DOHH2 (cell line): ENCODE results near the gene TMPRSS11E.

ENCODE experiments used
- EZH2phosphoT487 ChIP-seq: fragments of 200-600 bp; sonication (generic); IDR thresholded peaks from 2 replicates; pipeline ENCODE4 v1.6.1; 2017; ENCODE audit warnings: borderline replicate concordance, mild to moderate bottlenecking, antibody characterized with exemption, low read length, moderate library complexity, mixed read lengths
- TF ChIP-seq, protein P1 (sequence below): fragments of 200-600 bp; sonication (generic); IDR thresholded peaks from one replicate; pipeline ENCODE4 v1.5.1; 2014; ENCODE audit warnings: antibody characterized with exemption, mild to moderate bottlenecking, low read depth, low read length; ENCODE audit not compliant: poor library complexity, severe bottlenecking

DNA sequence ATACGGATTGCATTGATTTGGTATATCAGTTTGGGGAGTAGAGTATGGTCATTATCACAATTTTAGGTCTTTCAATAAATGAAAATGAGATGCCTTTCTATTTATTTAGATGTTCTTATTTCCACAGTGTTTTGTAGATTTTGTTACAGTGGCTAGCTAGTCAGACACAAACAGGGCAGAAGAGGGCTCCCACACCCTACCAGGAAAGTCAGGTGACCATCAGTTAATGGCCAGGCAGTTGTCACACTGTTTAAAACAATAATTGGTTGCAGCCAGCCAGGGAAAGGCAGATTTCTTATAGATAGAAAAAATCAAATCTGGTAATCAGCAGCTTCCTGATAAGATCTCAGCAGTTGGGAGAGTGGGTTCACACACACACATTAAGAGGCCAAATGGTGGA is 71.6 kb downstream of the TMPRSS11E start:
- TF ChIP-seq, protein P1, sequence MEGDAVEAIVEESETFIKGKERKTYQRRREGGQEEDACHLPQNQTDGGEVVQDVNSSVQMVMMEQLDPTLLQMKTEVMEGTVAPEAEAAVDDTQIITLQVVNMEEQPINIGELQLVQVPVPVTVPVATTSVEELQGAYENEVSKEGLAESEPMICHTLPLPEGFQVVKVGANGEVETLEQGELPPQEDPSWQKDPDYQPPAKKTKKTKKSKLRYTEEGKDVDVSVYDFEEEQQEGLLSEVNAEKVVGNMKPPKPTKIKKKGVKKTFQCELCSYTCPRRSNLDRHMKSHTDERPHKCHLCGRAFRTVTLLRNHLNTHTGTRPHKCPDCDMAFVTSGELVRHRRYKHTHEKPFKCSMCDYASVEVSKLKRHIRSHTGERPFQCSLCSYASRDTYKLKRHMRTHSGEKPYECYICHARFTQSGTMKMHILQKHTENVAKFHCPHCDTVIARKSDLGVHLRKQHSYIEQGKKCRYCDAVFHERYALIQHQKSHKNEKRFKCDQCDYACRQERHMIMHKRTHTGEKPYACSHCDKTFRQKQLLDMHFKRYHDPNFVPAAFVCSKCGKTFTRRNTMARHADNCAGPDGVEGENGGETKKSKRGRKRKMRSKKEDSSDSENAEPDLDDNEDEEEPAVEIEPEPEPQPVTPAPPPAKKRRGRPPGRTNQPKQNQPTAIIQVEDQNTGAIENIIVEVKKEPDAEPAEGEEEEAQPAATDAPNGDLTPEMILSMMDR = no peak
- TF ChIP-seq EZH2phosphoT487 = no peak
